H9 (cell line): ENCODE results near the gene LSMEM2. TPM values are rescaled to one million over a fixed set of nuclear protein-coding genes. Genes with fewer than 3 reads are reported as not detected.

Source experiments
- DNase-seq: peaks from one replicate; pipeline ENCODE4 v3.0.0-alpha.2; 2017
- H2AFZ ChIP-seq: one replicate; pipeline ENCODE4 v1.6.1; 2013; ENCODE audit warnings: mild to moderate bottlenecking, low read length, control low read depth, moderate library complexity
- H2AK5ac ChIP-seq: 2 replicates; pipeline ENCODE4 v1.6.1; 2013; ENCODE audit warnings: low read length, control low read depth, mixed read lengths; ENCODE audit not compliant: insufficient read length
- H2BK120ac ChIP-seq: one replicate; pipeline ENCODE4 v1.6.1; 2013; ENCODE audit warnings: low read depth, mild to moderate bottlenecking, low read length, control low read depth, inconsistent platforms; ENCODE audit not compliant: poor library complexity, severe bottlenecking
- H2BK12ac ChIP-seq: 2 replicates; pipeline ENCODE4 v1.6.1; 2013; ENCODE audit warnings: low read length, control low read depth, mixed read lengths, low read depth; ENCODE audit not compliant: insufficient read length
- H2BK15ac ChIP-seq: 2 replicates; pipeline ENCODE4 v1.6.1; 2013; ENCODE audit warnings: low read depth, low read length, control low read depth
- H2BK20ac ChIP-seq: one replicate; pipeline ENCODE4 v1.6.1; 2013; ENCODE audit warnings: low read depth, mild to moderate bottlenecking, low read length, control low read depth, inconsistent platforms; ENCODE audit not compliant: poor library complexity, severe bottlenecking
- H2BK5ac ChIP-seq: 2 replicates; pipeline ENCODE4 v1.6.1; 2013; ENCODE audit warnings: low read length, control low read depth, mixed read lengths; ENCODE audit not compliant: insufficient read length
- H3K14ac ChIP-seq: 2 replicates; pipeline ENCODE4 v1.6.1; 2013; ENCODE audit warnings: low read length, control low read depth; ENCODE audit not compliant: insufficient read depth
- H3K18ac ChIP-seq: 2 replicates; pipeline ENCODE4 v1.6.1; 2013; ENCODE audit warnings: low read depth, mild to moderate bottlenecking, mixed read lengths, low read length, control low read depth; ENCODE audit not compliant: insufficient read length
- H3K23ac ChIP-seq: 2 replicates; pipeline ENCODE4 v1.6.1; 2013; ENCODE audit warnings: low read length, control low read depth, mixed read lengths, low read depth; ENCODE audit not compliant: insufficient read length
- H3K23me2 ChIP-seq: 2 replicates; pipeline ENCODE4 v1.6.1; 2013; ENCODE audit warnings: low read depth, mild to moderate bottlenecking, mixed read lengths, low read length, control low read depth; ENCODE audit not compliant: insufficient read length, poor library complexity, severe bottlenecking
- H3K27ac ChIP-seq: 2 replicates; pipeline ENCODE4 v1.5.1; 2013; ENCODE audit warnings: low read length, control low read depth, mixed read lengths, low read depth; ENCODE audit not compliant: insufficient read length
- H3K27me3 ChIP-seq: 2 replicates; pipeline ENCODE4 v1.6.1; 2013; ENCODE audit warnings: low read length, control low read depth, inconsistent platforms; ENCODE audit not compliant: insufficient read depth
- H3K4ac ChIP-seq: 2 replicates; pipeline ENCODE4 v1.6.1; 2013; ENCODE audit warnings: low read depth, mild to moderate bottlenecking, control low read depth, inconsistent platforms, low read length, moderate library complexity
- H3K4me1 ChIP-seq: 2 replicates; pipeline ENCODE4 v1.6.1; 2013; ENCODE audit warnings: low read length, control low read depth, inconsistent platforms; ENCODE audit not compliant: insufficient read depth
- H3K4me2 ChIP-seq: 2 replicates; pipeline ENCODE4 v1.6.1; 2013; ENCODE audit warnings: low read length, control low read depth, mixed read lengths; ENCODE audit not compliant: insufficient read length, insufficient read depth
- H3K56ac ChIP-seq: 2 replicates; pipeline ENCODE4 v1.6.1; 2013; ENCODE audit warnings: low read depth, mild to moderate bottlenecking, mixed read lengths, low read length, control low read depth; ENCODE audit not compliant: insufficient read length
- H3K79me1 ChIP-seq: 2 replicates; pipeline ENCODE4 v1.6.1; 2013; ENCODE audit warnings: low read depth, mild to moderate bottlenecking, moderate library complexity, low read length, control low read depth, inconsistent platforms; ENCODE audit not compliant: insufficient read depth, poor library complexity, severe bottlenecking
- H3K79me2 ChIP-seq: 2 replicates; pipeline ENCODE4 v1.6.1; 2013; ENCODE audit warnings: low read length, control low read depth, inconsistent platforms; ENCODE audit not compliant: insufficient read depth
- H3K9ac ChIP-seq: 2 replicates; pipeline ENCODE4 v1.6.1; 2013; ENCODE audit warnings: low read length, control low read depth, mixed read lengths; ENCODE audit not compliant: insufficient read length; ENCODE audit errors: extremely low read depth
- H3K9me3 ChIP-seq: one replicate; pipeline ENCODE4 v1.6.1; 2013; ENCODE audit warnings: low read depth, low read length, inconsistent platforms; ENCODE audit not compliant: control insufficient read depth
- H3T11ph ChIP-seq: one replicate; pipeline ENCODE4 v1.6.1; 2013; ENCODE audit warnings: mild to moderate bottlenecking, low read length, control low read depth, inconsistent platforms
- H4K20me1 ChIP-seq: one replicate; pipeline ENCODE4 v1.6.1; 2013; ENCODE audit not compliant: control insufficient read depth, insufficient read length, insufficient read depth
- H4K5ac ChIP-seq: 2 replicates; pipeline ENCODE4 v1.6.1; 2013; ENCODE audit warnings: low read depth, mild to moderate bottlenecking, mixed read lengths, low read length, control low read depth; ENCODE audit not compliant: insufficient read length
- H4K8ac ChIP-seq: replicated peaks from 2 replicates; pipeline ENCODE4 v1.6.1; 2013; ENCODE audit warnings: low read length, control low read depth, mixed read lengths, low read depth; ENCODE audit not compliant: insufficient read length
- H4K91ac ChIP-seq: 2 replicates; pipeline ENCODE4 v1.6.1; 2013; ENCODE audit warnings: low read depth, mild to moderate bottlenecking, moderate library complexity, mixed read lengths, low read length, control low read depth; ENCODE audit not compliant: insufficient read length
- H3K27ac Mint-ChIP-seq, 3 experiments: 2 replicates in 2 of 3; 3 replicates in 1 of 3; pipeline ENCODE4 v1.8.0; 2020 to 2021; ENCODE audit warnings: mixed read lengths in 3 of 3, mild to moderate bottlenecking in 1 of 3, moderate library complexity in 1 of 3
- H3K27me3 Mint-ChIP-seq: 2 replicates; pipeline ENCODE4 v1.8.0; 2021; ENCODE audit warnings: low read depth, mild to moderate bottlenecking, moderate library complexity, mixed read lengths
- H3K36me3 Mint-ChIP-seq, 3 experiments: 2 replicates in 2 of 3; 3 replicates in 1 of 3; pipeline ENCODE4 v1.8.0; 2020 to 2021; ENCODE audit warnings: low read depth in 3 of 3, mixed read lengths in 3 of 3; ENCODE audit not compliant: insufficient read depth in 1 of 3
- H3K4me1 Mint-ChIP-seq, 2 experiments: 2 replicates each; pipeline ENCODE4 v1.8.0; 2020; ENCODE audit warnings: mixed read lengths in 2 of 2
- H3K4me3 Mint-ChIP-seq, 2 experiments: 2 replicates in 1 of 2; 3 replicates in 1 of 2; pipeline ENCODE4 v1.8.0; 2020 to 2021; ENCODE audit warnings: mild to moderate bottlenecking in 2 of 2, mixed read lengths in 2 of 2, moderate library complexity in 1 of 2
- H3K9me3 Mint-ChIP-seq, 2 experiments: 2 replicates in 1 of 2; 3 replicates in 1 of 2; pipeline ENCODE4 v1.8.0; 2020; ENCODE audit warnings: mild to moderate bottlenecking in 2 of 2, mixed read lengths in 2 of 2, moderate library complexity in 1 of 2
- CTCF ChIP-seq: fragments of 200-600 bp; sonication (generic); conservative IDR thresholded peaks from 3 replicates; pipeline ENCODE4 v1.8.0; 2021; ENCODE audit warnings: antibody characterized with exemption, mild to moderate bottlenecking
- WGBS: extraction: QIAGEN DNeasy Blood & Tissue Kit; methylation state at CpG from one replicate; pipeline ENCODE4 v1.1.7; 2013; ENCODE audit warnings: missing lambda C conversion rate, low lambda C conversion rate, mixed read lengths; ENCODE audit not compliant: insufficient read length; ENCODE audit errors: extremely low coverage; 5-methylcytosine and 5-hydroxymethylcytosine counted together
- total RNA-seq: library from RNA; stranded (reverse); gene quantifications from 2 replicates; pipeline ENCODE4 v1.2.1, GENCODE V29; 2021

The LSMEM2 gene
- total RNA-seq, 1 experiment from 2014 or later = 0.50 TPM

DNA sequence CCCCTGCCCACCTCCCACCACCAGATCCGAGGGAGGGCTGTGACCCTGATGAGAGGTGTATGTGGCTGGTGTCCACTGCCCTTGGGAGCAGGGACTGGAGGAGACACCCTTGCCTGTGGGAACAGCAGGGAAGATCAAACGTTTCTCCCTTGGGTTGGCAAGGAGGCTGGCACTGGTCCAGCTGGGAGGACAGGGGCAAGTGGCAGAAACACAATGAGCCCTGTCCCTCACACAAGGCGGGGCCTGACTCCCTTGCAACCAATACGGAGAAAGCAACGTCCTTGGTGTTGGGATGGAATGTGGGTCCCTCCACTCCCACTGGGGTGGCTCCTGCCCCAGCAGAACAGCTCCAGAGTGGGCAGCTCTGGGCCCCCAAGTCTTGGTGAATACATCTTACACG is 38.4 kb downstream of the LSMEM2 start:
- no peak overlapping the region for H3T11ph ChIP-seq
- Mint-ChIP-seq H3K36me3 (peaks cover 48 to 57% (median 56%) of the 10 kb centered on the region in 3 experiments), H3K4me3 (no peak overlapping the region), H3K27ac (0 out of 7 replicates have a peak overlapping the region, but pooled peaks of 1 of the 3 experiments have one; percentile 28), H3K9me3 (peaks cover 5 to 7% of the 10 kb centered on the region in 2 experiments), H3K27me3 (no peaks in the 10 kb centered on the region), H3K4me1 (peaks cover 15 to 30% of the 10 kb centered on the region in 2 experiments)
- no peaks in the 10 kb centered on the region for H4K20me1 ChIP-seq
- no peaks in the 10 kb centered on the region for H3K9me3 ChIP-seq
- no CpG with 5 or more reads among the region's 6 CpGs for WGBS
- H3K18ac ChIP-seq = no peak overlapping the region
- no peak overlapping the region for H3K4me2 ChIP-seq
- no peaks in the 10 kb centered on the region for H3K27me3 ChIP-seq
- H4K91ac ChIP-seq = no peak overlapping the region
- H3K9ac ChIP-seq = no peak overlapping the region
- H3K23ac ChIP-seq = no peak overlapping the region
- no peaks in the 10 kb centered on the region; the same call in 1 of the 2 replicates for H3K4me1 ChIP-seq
- H2BK15ac ChIP-seq = no peak overlapping the region
- H4K5ac ChIP-seq = no peak overlapping the region
- H3K14ac ChIP-seq = no peak overlapping the region
- H3K56ac ChIP-seq = no peak overlapping the region
- no peak overlapping the region for H2BK120ac ChIP-seq
- no peak overlapping the region for H2BK20ac ChIP-seq
- DNase-seq = no peak
- H2BK12ac ChIP-seq = no peak overlapping the region
- H2AK5ac ChIP-seq = no peak overlapping the region
- H4K8ac ChIP-seq = no peak overlapping the region
- no peak overlapping the region for H2AFZ ChIP-seq
- no peak overlapping the region for H3K27ac ChIP-seq
- no peak for TF ChIP-seq CTCF
- H3K4ac ChIP-seq = no peak overlapping the region
- H3K23me2 ChIP-seq = peaks cover 7% of the 10 kb centered on the region
- no peaks in the 10 kb centered on the region for H3K79me1 ChIP-seq
- H2BK5ac ChIP-seq = no peak overlapping the region
- H3K79me2 ChIP-seq = peaks cover 5% of the 10 kb centered on the region; the same call in 1 of the 2 replicates
